Fibroblast of lung (primary cell): ENCODE measurements around the gene CD207. TPM values are rescaled to one million over a fixed set of nuclear protein-coding genes. Genes with fewer than 3 reads are reported as not detected.

Source experiments
- DNase-seq, 2 donors: peaks; one replicate each; pipeline versions ENCODE4 v3.0.0 to v3.0.0-alpha.2; 2010; ENCODE audit warnings: low read depth in 2 of 2
- H2AFZ ChIP-seq: 2 replicates; pipeline ENCODE4 v1.5.1; 2012; ENCODE audit warnings: low read length, control low read depth, inconsistent platforms
- H3K27ac ChIP-seq: 2 replicates; pipeline ENCODE4 v1.5.1; 2011; ENCODE audit warnings: low read length, control low read depth; ENCODE audit not compliant: insufficient read depth
- H3K27me3 ChIP-seq: 2 replicates; pipeline ENCODE4 v1.5.1; 2011; ENCODE audit warnings: mild to moderate bottlenecking, low read length; ENCODE audit not compliant: control insufficient read depth, insufficient read depth
- H3K36me3 ChIP-seq: 2 replicates; pipeline ENCODE4 v1.5.1; 2011; ENCODE audit warnings: low read length; ENCODE audit not compliant: control insufficient read depth, insufficient read depth
- H3K4me1 ChIP-seq: 2 replicates; pipeline ENCODE4 v1.5.1; 2011; ENCODE audit warnings: low read length; ENCODE audit not compliant: control insufficient read depth, insufficient read depth; ENCODE audit errors: extremely low read depth
- H3K4me2 ChIP-seq: 2 replicates; pipeline ENCODE4 v1.5.1; 2011; ENCODE audit warnings: low read length, control low read depth; ENCODE audit not compliant: insufficient read depth; ENCODE audit errors: extremely low read depth
- H3K4me3 ChIP-seq, 4 experiments: fragments of 200-600 bp in 1 of 4; sonication (generic) in 1 of 4; replicated peaks in 1 of 4; 2 replicates each; pipeline ENCODE4 v1.5.1; 2011 to 2016; ENCODE audit warnings: low read length in 4 of 4, low read depth in 3 of 4, mild to moderate bottlenecking in 3 of 4, control low read depth in 2 of 4, inconsistent platforms in 1 of 4, mixed read lengths in 1 of 4; ENCODE audit not compliant: insufficient read depth in 1 of 4; ENCODE audit errors: control extremely low read depth in 1 of 4
- H3K79me2 ChIP-seq: 2 replicates; pipeline ENCODE4 v1.5.1; 2012; ENCODE audit warnings: mild to moderate bottlenecking, low read length, inconsistent platforms; ENCODE audit not compliant: control insufficient read depth, insufficient read depth
- H3K9ac ChIP-seq: 2 replicates; pipeline ENCODE4 v1.5.1; 2011; ENCODE audit warnings: mild to moderate bottlenecking, low read length, control low read depth; ENCODE audit not compliant: insufficient read depth
- H3K9me3 ChIP-seq: 2 replicates; pipeline ENCODE4 v1.5.1; 2012; ENCODE audit warnings: low read depth, low read length; ENCODE audit not compliant: control insufficient read depth, insufficient read depth
- H4K20me1 ChIP-seq: 2 replicates; pipeline ENCODE4 v1.5.1; 2011; ENCODE audit warnings: low read length; ENCODE audit not compliant: control insufficient read depth, insufficient read depth; ENCODE audit errors: extremely low read depth
- CTCF ChIP-seq, 2 donors: IDR thresholded peaks in 1 of 2; conservative IDR thresholded peaks in 1 of 2; 1 replicate in 1 of 2; 2 replicates in 1 of 2; pipeline ENCODE4 v1.5.1; 2011 to 2012; ENCODE audit warnings: low read length in 2 of 2, control low read depth in 1 of 2, inconsistent platforms in 1 of 2, low read depth in 1 of 2, mild to moderate bottlenecking in 1 of 2
- EZH2 ChIP-seq: IDR thresholded peaks from 2 replicates; pipeline ENCODE4 v1.5.1; 2012; ENCODE audit warnings: low read length, control low read depth, mild to moderate bottlenecking; ENCODE audit errors: missing control alignments
- polyA plus RNA-seq, 2 donors: library from polyadenylated mRNA; depleted of rRNA in 1 of 2; stranded (reverse) in 1 of 2; unstranded in 1 of 2; fragments of >200 nt; gene quantifications; 2 replicates each; pipeline ENCODE4 v1.2.1, GENCODE V29; 2011 to 2012; ENCODE audit warnings: missing spikeins in 1 of 2
- total RNA-seq: library from RNA; depleted of rRNA; stranded (reverse); fragments of >200 nt; gene quantifications from 2 replicates; pipeline ENCODE4 v1.2.1, GENCODE V29; 2014

The CD207 gene
- total and polyA plus RNA-seq, 2 donors (not counting 1 experiment from before 2014, with no cell fraction given): 0.03 TPM; not detected in 1

- Histone ChIP-seq H3K4me1 (no peaks in the 10 kb centered on the region), H3K4me2 (no peak overlapping the region), H3K27me3 (peaks cover 2% of the 10 kb centered on the region), H3K4me3 (no peak overlapping the region), H3K9ac (no peak overlapping the region), H4K20me1 (no peaks in the 10 kb centered on the region), H3K27ac (no peak overlapping the region), H2AFZ (no peak overlapping the region), H3K79me2 (no peaks in the 10 kb centered on the region), H3K9me3 (no peaks in the 10 kb centered on the region), H3K36me3 (no peaks in the 10 kb centered on the region)
- no peak for DNase-seq
- no peak for TF ChIP-seq CTCF (conservative IDR thresholded peaks at IDR 0.05 in 1 of 2, IDR thresholded peaks at IDR 0.05 in 1 of 2; ENCODE audit: low read depth in 1 of 2, low read length in 2 of 2)
- TF ChIP-seq EZH2: no peak
These were observed 1.5 kb downstream of the CD207 start for GRCh38 chr2:70834106-70834505.

- DNase-seq: no peak
- Histone ChIP-seq H3K9me3 (no peaks in the 10 kb centered on the region), H3K36me3 (no peaks in the 10 kb centered on the region), H3K4me3 (no peak overlapping the region), H3K27ac (no peak overlapping the region), H4K20me1 (no peaks in the 10 kb centered on the region), H3K9ac (no peak overlapping the region), H3K4me1 (no peaks in the 10 kb centered on the region), H2AFZ (no peak overlapping the region), H3K27me3 (peaks cover 2% of the 10 kb centered on the region), H3K4me2 (no peak overlapping the region), H3K79me2 (no peaks in the 10 kb centered on the region)
- TF ChIP-seq EZH2 (no peak), CTCF (conservative IDR thresholded peaks at IDR 0.05 in 1 of 2, IDR thresholded peaks at IDR 0.05 in 1 of 2; ENCODE audit: low read depth in 1 of 2, low read length in 2 of 2) (no peak)
These were observed 2.4 kb downstream of the CD207 start for GRCh38 chr2:70833246-70833645.

GRCh38 chr2:70832386-70832785 lies 3.2 kb downstream of the CD207 start:
- H2AFZ ChIP-seq: no peak overlapping the region
- H3K9me3 ChIP-seq: no peaks in the 10 kb centered on the region
- no peaks in the 10 kb centered on the region for H3K79me2 ChIP-seq
- no peak overlapping the region for H3K9ac ChIP-seq
- H3K36me3 ChIP-seq: no peaks in the 10 kb centered on the region
- no peak for DNase-seq
- no peak overlapping the region for H3K4me3 ChIP-seq
- no peak overlapping the region for H3K4me2 ChIP-seq
- peaks cover 2% of the 10 kb centered on the region for H3K27me3 ChIP-seq
- no peaks in the 10 kb centered on the region for H4K20me1 ChIP-seq
- TF ChIP-seq EZH2 (no peak), CTCF (conservative IDR thresholded peaks at IDR 0.05 in 1 of 2, IDR thresholded peaks at IDR 0.05 in 1 of 2; ENCODE audit: low read depth in 1 of 2, low read length in 2 of 2) (no peak)
- no peaks in the 10 kb centered on the region for H3K4me1 ChIP-seq
- H3K27ac ChIP-seq: no peak overlapping the region
